DND-41 (cell line): ENCODE measurements around the gene DGKB.
"Not testable (repeated sequence)": the region's sequence is repeated elsewhere in the genome, so short reads cannot be mapped to it uniquely, and the experiment has no call there.

Source experiments
- ATAC-seq: fragments of 200-7000 bp; cut with Tn5 transposase; 3 replicates; pipeline ENCODE4 v1.9.1; 2021; ENCODE audit warnings: low read depth; ENCODE audit not compliant: insufficient read depth
- DNase-seq: peaks from one replicate; pipeline ENCODE4 v3.0.0-alpha.2; 2020
- H2AFZ ChIP-seq: 2 replicates; pipeline ENCODE4 v1.6.0; 2012; ENCODE audit warnings: low read depth, low read length
- H3K27ac ChIP-seq: 2 replicates; pipeline ENCODE4 v1.5.1; 2012; ENCODE audit warnings: low read length, inconsistent platforms
- H3K27me3 ChIP-seq: fragments of 200-600 bp; sonication (generic); 2 replicates; pipeline ENCODE4 v1.6.0; 2012; ENCODE audit warnings: low read length, mild to moderate bottlenecking, inconsistent platforms; ENCODE audit not compliant: insufficient read depth, poor library complexity
- H3K36me3 ChIP-seq: 2 replicates; pipeline ENCODE4 v1.5.1; 2012; ENCODE audit warnings: low read length, inconsistent platforms; ENCODE audit not compliant: insufficient read depth
- H3K4me1 ChIP-seq: 2 replicates; pipeline ENCODE4 v1.5.1; 2012; ENCODE audit warnings: mild to moderate bottlenecking, low read length; ENCODE audit not compliant: insufficient read depth
- H3K4me2 ChIP-seq: 2 replicates; pipeline ENCODE4 v1.6.0; 2012; ENCODE audit warnings: mild to moderate bottlenecking, moderate library complexity, low read length, inconsistent platforms; ENCODE audit not compliant: insufficient read depth
- H3K4me3 ChIP-seq, 2 experiments: fragments of 200-600 bp in 1 of 2; shearing (Covaris generic) in 1 of 2; 2 replicates each; pipeline ENCODE4 v1.5.1; 2012 to 2016; ENCODE audit warnings: inconsistent platforms in 2 of 2, low read length in 2 of 2, mild to moderate bottlenecking in 2 of 2, low read depth in 1 of 2, moderate library complexity in 1 of 2
- H3K79me2 ChIP-seq: 2 replicates; pipeline ENCODE4 v1.6.0; 2012; ENCODE audit warnings: low read length, inconsistent platforms; ENCODE audit not compliant: insufficient read depth
- H3K9ac ChIP-seq: 2 replicates; pipeline ENCODE4 v1.6.0; 2012; ENCODE audit warnings: low read depth, mild to moderate bottlenecking, inconsistent platforms, low read length, moderate library complexity
- H3K9me3 ChIP-seq: 2 replicates; pipeline ENCODE4 v1.5.1; 2012; ENCODE audit warnings: low read length, moderate library complexity, mild to moderate bottlenecking, inconsistent platforms; ENCODE audit not compliant: insufficient read depth, severe bottlenecking
- H4K20me1 ChIP-seq: 2 replicates; pipeline ENCODE4 v1.6.0; 2012; ENCODE audit warnings: low read length; ENCODE audit not compliant: insufficient read depth
- CTCF ChIP-seq: IDR thresholded peaks from 2 replicates; pipeline ENCODE4 v1.5.1; 2012; ENCODE audit warnings: borderline replicate concordance, low read length, moderate library complexity, mild to moderate bottlenecking; ENCODE audit not compliant: poor library complexity, severe bottlenecking; ENCODE audit errors: extremely low read depth
- EZH2 ChIP-seq: IDR thresholded peaks from 3 replicates; pipeline ENCODE4 v1.6.1; 2012; ENCODE audit warnings: borderline replicate concordance, low read depth, mild to moderate bottlenecking, moderate library complexity, low read length, inconsistent platforms; ENCODE audit not compliant: severe bottlenecking

Gene DGKB

GRCh38 chr7:14289957-14290356 is 612.6 kb downstream of the DGKB start:
- DNase-seq = no peak
- no peak overlapping the region for H2AFZ ChIP-seq
- no peak for TF ChIP-seq EZH2
- TF ChIP-seq CTCF = no peak

GRCh38 chr7:14288701-14289100 is 613.9 kb downstream of the DGKB start:
- no peak for ATAC-seq
- Histone ChIP-seq H3K79me2 (no peaks in the 10 kb centered on the region), H3K9ac (no peak overlapping the region), H3K4me2 (no peak overlapping the region), H3K27ac (no peak overlapping the region), H3K4me1 (no peaks in the 10 kb centered on the region), H3K4me3 (no peak overlapping the region), H2AFZ (no peak overlapping the region), H3K36me3 (no peaks in the 10 kb centered on the region), H4K20me1 (no peaks in the 10 kb centered on the region), H3K9me3 (no peaks in the 10 kb centered on the region), H3K27me3 (no peaks in the 10 kb centered on the region)
- TF ChIP-seq CTCF (no peak), EZH2 (no peak)
- DNase-seq = no peak

More at GRCh38 chr7:14289957-14290356, 612.6 kb downstream of the DGKB start:
- Histone ChIP-seq H3K27ac (no peak overlapping the region), H3K4me2 (no peak overlapping the region), H3K36me3 (no peaks in the 10 kb centered on the region), H3K9me3 (no peaks in the 10 kb centered on the region), H3K27me3 (no peaks in the 10 kb centered on the region), H3K4me1 (no peaks in the 10 kb centered on the region), H4K20me1 (no peaks in the 10 kb centered on the region), H3K4me3 (no peak overlapping the region), H3K9ac (no peak overlapping the region), H3K79me2 (no peaks in the 10 kb centered on the region)
- no peak for ATAC-seq

- no peaks in the 10 kb centered on the region for H3K27me3 ChIP-seq
- TF ChIP-seq EZH2 = no peak
- TF ChIP-seq CTCF = no peak
- no peak for DNase-seq
Measured at GRCh38 chr7:14287398-14287797, 615.2 kb downstream of the DGKB start.

GRCh38 chr7:14286036-14286435 is 616.5 kb downstream of the DGKB start:
- H3K79me2 ChIP-seq = no peaks in the 10 kb centered on the region
- no peak for DNase-seq
- no peak overlapping the region for H3K4me3 ChIP-seq
- H3K9me3 ChIP-seq = no peaks in the 10 kb centered on the region
- H3K27me3 ChIP-seq = no peaks in the 10 kb centered on the region
- H2AFZ ChIP-seq = no peak overlapping the region
- no peaks in the 10 kb centered on the region for H4K20me1 ChIP-seq
- no peak overlapping the region for H3K4me2 ChIP-seq
- no peaks in the 10 kb centered on the region for H3K4me1 ChIP-seq
- no peaks in the 10 kb centered on the region for H3K36me3 ChIP-seq
- TF ChIP-seq EZH2 (no peak), CTCF (no peak)
- no peak for ATAC-seq
- no peak overlapping the region for H3K27ac ChIP-seq
- H3K9ac ChIP-seq = no peak overlapping the region

More at GRCh38 chr7:14287398-14287797, 615.2 kb downstream of the DGKB start:
- Histone ChIP-seq H3K79me2 (no peaks in the 10 kb centered on the region), H3K4me1 (no peaks in the 10 kb centered on the region), H4K20me1 (no peaks in the 10 kb centered on the region), H3K36me3 (no peaks in the 10 kb centered on the region), H3K9ac (no peak overlapping the region), H3K4me3 (no peak overlapping the region), H3K27ac (no peak overlapping the region), H2AFZ (no peak overlapping the region), H3K9me3 (no peaks in the 10 kb centered on the region), H3K4me2 (no peak overlapping the region)
- no peak for ATAC-seq

GRCh38 chr7:14279065-14279871 is 623.3 kb downstream of the DGKB start:
- H3K4me3 ChIP-seq, H3K27me3 ChIP-seq, H3K4me2 ChIP-seq, H3K27ac ChIP-seq, DNase-seq, H3K4me1 ChIP-seq, H3K9me3 ChIP-seq, ATAC-seq, H3K36me3 ChIP-seq, H3K79me2 ChIP-seq, H2AFZ ChIP-seq, H4K20me1 ChIP-seq, H3K9ac ChIP-seq: not testable (repeated sequence)
